B cell (primary cell): ENCODE data around the gene SMYD2. TPM values are rescaled to one million over a fixed set of nuclear protein-coding genes. Genes with fewer than 3 reads are reported as not detected.

ENCODE experiments used
- ATAC-seq: fragments of 200-7000 bp; cut with Tn5 transposase; one replicate; pipeline ENCODE4 v1.10.0; 2021; ENCODE audit warnings: low read depth, mild to moderate bottlenecking, moderate number of reproducible peaks, moderate library complexity
- CTCF ChIA-PET: fragments of 350-600 bp; sonication (Branson Sonifier 250); formaldehyde crosslinking; loops from one replicate; lab custom pipeline; 2021; ENCODE audit warnings: antibody characterized with exemption, inconsistent platforms; lab: Charles Lee
- POLR2A ChIA-PET: fragments of 350-600 bp; sonication (Branson Sonifier 250); formaldehyde crosslinking; loops from one replicate; lab custom pipeline; 2021; ENCODE audit warnings: antibody characterized with exemption; lab: Charles Lee
- DNase-seq: peaks from one replicate; pipeline ENCODE4 v3.0.0; 2013
- H2AFZ ChIP-seq: 2 replicates; pipeline ENCODE4 v1.6.1; 2012; ENCODE audit warnings: mild to moderate bottlenecking, low read depth, low read length; ENCODE audit not compliant: insufficient read depth, poor library complexity, severe bottlenecking
- H3K27ac ChIP-seq, 2 donors: 1 replicate in 1 of 2; 2 replicates in 1 of 2; pipeline ENCODE4 v1.5.1; 2012 to 2013; ENCODE audit warnings: low read length in 2 of 2, mild to moderate bottlenecking in 2 of 2, moderate library complexity in 1 of 2
- H3K27me3 ChIP-seq, 4 experiments: fragments of 200-600 bp in 1 of 4; sonication (generic) in 1 of 4; replicated peaks in 1 of 4; 1 replicate in 2 of 4; 2 replicates in 2 of 4; pipeline versions ENCODE4 v1.6.1 to v1.7.0; 2013 to 2016; ENCODE audit warnings: low read length in 3 of 4, mild to moderate bottlenecking in 2 of 4, mixed read lengths in 1 of 4, moderate library complexity in 1 of 4; ENCODE audit not compliant: insufficient read depth in 4 of 4, control insufficient read depth in 3 of 4; ENCODE audit errors: control extremely low read depth in 1 of 4
- H3K36me3 ChIP-seq, 2 experiments: replicated peaks in 1 of 2; 1 replicate in 1 of 2; 2 replicates in 1 of 2; pipeline versions ENCODE4 v1.6.1 to v1.7.1; 2013; ENCODE audit warnings: low read length in 1 of 2; ENCODE audit not compliant: insufficient read depth in 2 of 2, control insufficient read depth in 1 of 2; ENCODE audit errors: control extremely low read depth in 1 of 2, extremely low read depth in 1 of 2
- H3K4me1 ChIP-seq, 2 donors: fragments of 200-600 bp in 1 of 2; sonication (generic) in 1 of 2; 1 replicate in 1 of 2; 2 replicates in 1 of 2; pipeline versions ENCODE4 v1.5.1 to v1.6.1; 2013 to 2017; ENCODE audit warnings: low read length in 2 of 2; ENCODE audit not compliant: control insufficient read depth in 2 of 2, insufficient read depth in 2 of 2
- H3K4me2 ChIP-seq: replicated peaks from 2 replicates; pipeline ENCODE3; 2012; ENCODE audit warnings: mild to moderate bottlenecking, low read depth, low read length; ENCODE audit not compliant: poor library complexity, severe bottlenecking
- H3K4me3 ChIP-seq, 5 experiments: fragments of 200-600 bp in 1 of 5; sonication (generic) in 1 of 5; 1 replicate in 3 of 5; 2 replicates in 2 of 5; pipeline versions ENCODE4 v1.5.1 to v1.7.0; 2011 to 2016; ENCODE audit warnings: low read length in 4 of 5, mild to moderate bottlenecking in 4 of 5, low read depth in 2 of 5, control low read depth in 1 of 5, moderate library complexity in 1 of 5; ENCODE audit not compliant: insufficient read depth in 1 of 5; ENCODE audit errors: control extremely low read depth in 1 of 5, extremely low read depth in 1 of 5
- H3K79me2 ChIP-seq: fragments of 200-600 bp; sonication (generic); one replicate; pipeline ENCODE4 v1.6.0; 2016; ENCODE audit warnings: low read length; ENCODE audit not compliant: control insufficient read depth, insufficient read depth
- H3K9ac ChIP-seq: fragments of 200-600 bp; sonication (generic); 2 replicates; pipeline ENCODE4 v1.6.1; 2017; ENCODE audit warnings: mild to moderate bottlenecking, low read length, moderate library complexity
- H3K9me3 ChIP-seq, 3 donors: one replicate each; pipeline versions ENCODE4 v1.6.1 to v1.7.1; 2013; ENCODE audit warnings: low read length in 2 of 3; ENCODE audit not compliant: control insufficient read depth in 2 of 3, insufficient read depth in 1 of 3; ENCODE audit errors: control extremely low read depth in 1 of 3
- H4K20me1 ChIP-seq: 2 replicates; pipeline ENCODE4 v1.6.0; 2012; ENCODE audit warnings: mild to moderate bottlenecking, low read length; ENCODE audit not compliant: insufficient read depth, control insufficient read depth, poor library complexity, severe bottlenecking
- H3K27ac Mint-ChIP-seq: one replicate; pipeline ENCODE4 v1.8.0; 2021; ENCODE audit warnings: mixed read lengths
- H3K27me3 Mint-ChIP-seq: one replicate; pipeline ENCODE4 v1.8.0; 2021; ENCODE audit warnings: mixed read lengths
- H3K4me1 Mint-ChIP-seq: one replicate; pipeline ENCODE4 v1.8.0; 2021; ENCODE audit warnings: mixed read lengths
- H3K4me3 Mint-ChIP-seq: one replicate; pipeline ENCODE4 v1.8.0; 2021; ENCODE audit warnings: mixed read lengths
- H3K9me3 Mint-ChIP-seq: one replicate; pipeline ENCODE4 v1.8.0; 2022; ENCODE audit warnings: mixed read lengths; ENCODE audit not compliant: insufficient read depth
- EZH2 ChIP-seq: IDR thresholded peaks from 2 replicates; pipeline ENCODE4 v1.6.1; 2012; ENCODE audit warnings: borderline replicate concordance, low read depth, mild to moderate bottlenecking, moderate library complexity, low read length; ENCODE audit not compliant: insufficient read depth, poor library complexity, severe bottlenecking
- WGBS: methylation state at CpG from one replicate; pipeline ENCODE4 v1.1.5; 2013; ENCODE audit warnings: missing lambda C conversion rate; ENCODE audit not compliant: insufficient coverage; 5-methylcytosine and 5-hydroxymethylcytosine counted together
- intact Hi-C: fragments of 100-400 bp; cut with micrococcal nuclease; formaldehyde crosslinking; loops from one replicate; pipeline ENCODE4 v1.10.0; 2022
- polyA plus RNA-seq: library from polyadenylated mRNA; depleted of rRNA; stranded (reverse); fragments of >200 nt; gene quantifications from 2 replicates; pipeline ENCODE4 v1.2.3, GENCODE V29; 2012
- total RNA-seq, 2 donors: library from RNA; stranded (reverse); fragments of 120-200 nt in 1 of 2; gene quantifications; 1 replicate in 1 of 2; 2 replicates in 1 of 2; pipeline versions ENCODE4 v1.2.3 to v1.2.4, GENCODE V29; 2013 to 2022
- TF ChIP-seq, protein P1 (sequence below): fragments of 200-600 bp; IDR thresholded peaks from one replicate; pipeline ENCODE4 v1.8.0; 2022; ENCODE audit warnings: antibody characterized with exemption, mild to moderate bottlenecking

Gene SMYD2
- total and polyA plus RNA-seq, 2 donors (not counting 1 experiment from before 2014, with no cell fraction given) = 21.2 to 29.1 TPM

DNA sequence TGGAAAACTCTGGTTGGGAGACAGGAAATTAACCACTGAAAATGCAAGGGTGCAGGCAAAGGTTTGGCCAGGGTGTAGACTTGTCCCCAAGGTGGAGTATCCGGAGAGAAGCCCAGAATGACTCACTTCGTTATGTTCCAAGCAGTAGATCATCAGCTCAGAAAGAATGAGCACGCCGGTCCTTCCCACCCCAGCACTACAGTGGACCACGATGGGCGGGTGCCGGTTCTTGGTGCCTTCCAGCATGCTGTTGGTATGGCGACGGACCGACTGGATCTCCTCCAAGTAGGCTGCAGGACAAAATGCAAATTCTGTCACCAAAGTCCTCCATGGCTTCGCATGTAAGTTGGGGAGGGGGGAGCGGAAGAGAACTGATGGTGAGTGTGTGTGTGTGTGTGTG lies 83.4 kb downstream of the SMYD2 start:
- no peak overlapping the region for H3K27ac Mint-ChIP-seq
- POLR2A ChIA-PET = no interaction called here
- ATAC-seq = no peak
- H3K79me2 ChIP-seq = no peaks in the 10 kb centered on the region
- no peak overlapping the region for H3K4me3 Mint-ChIP-seq
- H3K36me3 ChIP-seq = no peaks in the 10 kb centered on the region
- WGBS = 90% methylated on average over 6 of the region's 12 CpGs
- H3K4me2 ChIP-seq = no peak overlapping the region
- no peaks in the 10 kb centered on the region for H3K9me3 ChIP-seq
- H3K4me1 ChIP-seq = no peaks in the 10 kb centered on the region
- H3K27me3 ChIP-seq = peaks cover 0 to 11% (median 0%) of the 10 kb centered on the region in 4 experiments
- no peak overlapping the region for H3K4me3 ChIP-seq
- no peak overlapping the region for H3K27ac ChIP-seq
- TF ChIP-seq, protein P1, sequence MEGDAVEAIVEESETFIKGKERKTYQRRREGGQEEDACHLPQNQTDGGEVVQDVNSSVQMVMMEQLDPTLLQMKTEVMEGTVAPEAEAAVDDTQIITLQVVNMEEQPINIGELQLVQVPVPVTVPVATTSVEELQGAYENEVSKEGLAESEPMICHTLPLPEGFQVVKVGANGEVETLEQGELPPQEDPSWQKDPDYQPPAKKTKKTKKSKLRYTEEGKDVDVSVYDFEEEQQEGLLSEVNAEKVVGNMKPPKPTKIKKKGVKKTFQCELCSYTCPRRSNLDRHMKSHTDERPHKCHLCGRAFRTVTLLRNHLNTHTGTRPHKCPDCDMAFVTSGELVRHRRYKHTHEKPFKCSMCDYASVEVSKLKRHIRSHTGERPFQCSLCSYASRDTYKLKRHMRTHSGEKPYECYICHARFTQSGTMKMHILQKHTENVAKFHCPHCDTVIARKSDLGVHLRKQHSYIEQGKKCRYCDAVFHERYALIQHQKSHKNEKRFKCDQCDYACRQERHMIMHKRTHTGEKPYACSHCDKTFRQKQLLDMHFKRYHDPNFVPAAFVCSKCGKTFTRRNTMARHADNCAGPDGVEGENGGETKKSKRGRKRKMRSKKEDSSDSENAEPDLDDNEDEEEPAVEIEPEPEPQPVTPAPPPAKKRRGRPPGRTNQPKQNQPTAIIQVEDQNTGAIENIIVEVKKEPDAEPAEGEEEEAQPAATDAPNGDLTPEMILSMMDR = no peak
- no peak for TF ChIP-seq EZH2
- H3K9ac ChIP-seq = no peak overlapping the region
- CTCF ChIA-PET = no interaction called here
- intact Hi-C loops = no loop called here
- no peaks in the 10 kb centered on the region for H3K4me1 Mint-ChIP-seq
- DNase-seq = no peak
- H2AFZ ChIP-seq = no peak overlapping the region
- H3K27me3 Mint-ChIP-seq = peaks cover 45% of the 10 kb centered on the region
- H3K9me3 Mint-ChIP-seq = no peaks in the 10 kb centered on the region
- H4K20me1 ChIP-seq = no peaks in the 10 kb centered on the region

DNA sequence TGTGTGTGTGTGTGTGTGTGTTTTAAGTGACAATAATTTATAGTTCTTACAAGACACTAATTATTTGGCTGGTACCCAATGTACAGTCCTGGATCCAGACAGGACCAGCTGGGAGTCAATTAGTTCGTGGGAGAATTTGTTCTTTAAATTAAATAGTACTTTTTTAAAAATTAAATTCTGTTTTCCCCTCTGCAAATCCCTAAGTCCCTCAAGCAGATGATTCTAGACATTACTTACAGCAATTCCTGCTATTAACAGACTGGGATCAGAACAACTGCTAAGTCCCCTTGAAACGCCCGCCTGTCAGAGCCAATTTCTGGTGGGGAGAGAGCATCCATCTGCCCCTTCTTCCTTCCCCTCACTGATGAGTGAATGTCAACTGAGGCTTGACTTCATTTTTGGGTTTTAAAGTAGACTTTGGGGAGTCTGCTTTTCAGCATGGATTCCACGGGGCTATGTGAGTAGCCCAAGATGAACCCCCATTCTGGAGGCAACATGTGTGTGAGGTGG lies 83.9 kb downstream of the SMYD2 start:
- no peak for ATAC-seq
- POLR2A ChIA-PET = no interaction called here
- H3K27me3 ChIP-seq = peaks cover 0 to 11% (median 0%) of the 10 kb centered on the region in 4 experiments
- no peaks in the 10 kb centered on the region for H3K79me2 ChIP-seq
- no peak overlapping the region for H3K27ac ChIP-seq
- no peaks in the 10 kb centered on the region for H3K4me1 ChIP-seq
- intact Hi-C loops = no loop called here
- no peak for TF ChIP-seq EZH2
- TF ChIP-seq, protein P1 = no peak
- H3K4me1 Mint-ChIP-seq = no peaks in the 10 kb centered on the region
- H2AFZ ChIP-seq = no peak overlapping the region
- H3K4me3 Mint-ChIP-seq = no peak overlapping the region
- WGBS = no CpG with 5 or more reads among the region's 4 CpGs
- no peaks in the 10 kb centered on the region for H3K9me3 ChIP-seq
- H3K27ac Mint-ChIP-seq = no peak overlapping the region
- H3K4me2 ChIP-seq = no peak overlapping the region
- H3K9ac ChIP-seq = no peak overlapping the region
- no peak for DNase-seq
- H3K36me3 ChIP-seq = no peaks in the 10 kb centered on the region
- peaks cover 45% of the 10 kb centered on the region for H3K27me3 Mint-ChIP-seq
- H3K4me3 ChIP-seq = no peak overlapping the region
- no peaks in the 10 kb centered on the region for H3K9me3 Mint-ChIP-seq
- H4K20me1 ChIP-seq = no peaks in the 10 kb centered on the region
- CTCF ChIA-PET = no interaction called here
